Myocyte (in vitro differentiated cells): ENCODE data around the gene MBD3L2. TPM values are rescaled to one million over a fixed set of nuclear protein-coding genes. Genes with fewer than 3 reads are reported as not detected.
"Not testable (repeated sequence)": the region's sequence is repeated elsewhere in the genome, so short reads cannot be mapped to it uniquely, and the experiment has no call there.

Experiments used
- DNase-seq: peaks from one replicate; pipeline ENCODE4 v3.0.0-alpha.2; 2012; ENCODE audit warnings: low read depth
- total RNA-seq: library from RNA; depleted of rRNA; stranded (reverse); fragments of >200 nt; gene quantifications from 2 replicates; pipeline ENCODE4 v1.2.3, GENCODE V29; 2014

Gene MBD3L2
- total RNA-seq, 1 donor from 2014 or later = not detected

GRCh38 chr19:7059977-7060376 lies 10.9 kb downstream of the MBD3L2 start:
- not testable (repeated sequence) for DNase-seq

DNA sequence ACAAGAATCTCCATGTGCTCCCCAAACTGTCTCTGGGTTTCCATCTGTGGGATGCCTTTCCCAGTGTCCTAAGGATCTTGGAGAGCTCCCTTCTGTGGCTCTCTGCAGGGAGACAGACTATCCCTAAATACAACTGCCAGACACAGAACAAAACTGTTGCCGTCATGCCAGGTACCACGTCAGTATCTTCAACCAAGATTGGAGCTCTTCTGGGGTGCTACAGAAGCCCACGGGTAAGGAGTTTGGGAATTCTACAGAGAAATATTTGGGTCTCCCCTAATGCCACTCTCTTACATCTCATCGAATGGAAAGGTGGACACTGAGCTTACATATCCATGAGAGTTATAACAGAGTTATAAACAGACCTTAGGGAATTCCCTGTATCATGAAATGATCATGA lies 14.2 kb downstream of the MBD3L2 start:
- DNase-seq = peak; percentile 13

DNA sequence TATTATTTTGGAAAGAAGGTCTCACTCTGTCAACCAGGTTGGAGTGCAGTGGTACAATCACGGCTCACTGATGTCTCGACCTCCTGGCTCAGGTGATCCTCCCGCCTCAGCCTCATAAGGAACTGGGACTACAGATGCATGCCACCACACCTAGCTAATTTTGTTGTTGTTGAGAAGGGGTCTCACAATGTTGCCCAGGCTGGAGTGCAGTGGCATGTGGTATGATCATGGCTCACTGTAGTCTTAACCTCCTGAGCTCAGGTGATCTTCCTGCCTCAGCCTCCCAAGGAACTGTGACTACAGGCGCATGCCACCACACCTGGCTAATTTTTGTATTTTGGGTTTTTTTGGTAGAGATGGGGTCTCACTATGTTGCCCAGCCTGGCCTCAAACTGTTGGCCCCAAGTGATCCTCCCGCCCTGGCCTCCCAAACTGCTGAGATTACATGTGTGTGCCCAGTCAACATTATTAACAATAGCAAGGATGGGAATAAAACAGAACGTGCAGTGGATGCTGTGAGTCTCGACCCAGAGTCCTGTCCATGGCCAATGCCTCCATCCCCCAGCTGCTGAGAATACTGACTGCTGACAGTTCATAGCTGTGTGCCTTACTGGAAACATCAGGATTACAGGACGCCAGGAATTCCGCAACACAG lies 14.8 kb downstream of the MBD3L2 start:
- DNase-seq = no peak

GRCh38 chr19:7067122-7067521 lies 18.0 kb downstream of the MBD3L2 start:
- not testable (repeated sequence) for DNase-seq

DNA sequence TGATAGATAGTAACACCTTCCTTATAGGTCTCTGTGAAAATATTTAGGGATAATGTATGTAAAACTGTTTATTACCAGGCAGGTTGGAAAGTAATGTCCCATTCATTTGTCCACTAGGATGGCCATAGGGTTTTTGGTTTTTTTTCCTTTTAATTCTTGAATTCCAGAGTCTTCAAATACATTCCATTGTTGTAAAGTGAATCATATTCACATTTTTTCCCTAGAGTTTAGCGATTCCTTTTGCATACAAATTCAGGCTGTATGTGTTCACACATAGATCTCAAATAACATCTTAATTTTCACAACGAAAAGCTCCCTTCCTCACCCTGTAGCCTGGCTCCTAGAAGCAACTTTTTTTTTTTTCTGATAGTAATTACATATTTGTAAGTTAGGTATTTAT lies 18.6 kb downstream of the MBD3L2 start:
- peak; percentile 5 for DNase-seq

GRCh38 chr19:7068599-7068998 lies 19.5 kb downstream of the MBD3L2 start:
- no peak for DNase-seq

- peak; percentile 98 for DNase-seq
These were observed 20.2 kb downstream of the MBD3L2 start, which contains the start of gene ZNF557 for GRCh38 chr19:7069042-7069903. ZNF557 (plus strand) TSS chr19:7069703; CDS start chr19:7075075, 5,372 bp downstream.

- no peak for DNase-seq
These were observed 20.7 kb downstream of the MBD3L2 start for GRCh38 chr19:7069904-7070226.

DNA sequence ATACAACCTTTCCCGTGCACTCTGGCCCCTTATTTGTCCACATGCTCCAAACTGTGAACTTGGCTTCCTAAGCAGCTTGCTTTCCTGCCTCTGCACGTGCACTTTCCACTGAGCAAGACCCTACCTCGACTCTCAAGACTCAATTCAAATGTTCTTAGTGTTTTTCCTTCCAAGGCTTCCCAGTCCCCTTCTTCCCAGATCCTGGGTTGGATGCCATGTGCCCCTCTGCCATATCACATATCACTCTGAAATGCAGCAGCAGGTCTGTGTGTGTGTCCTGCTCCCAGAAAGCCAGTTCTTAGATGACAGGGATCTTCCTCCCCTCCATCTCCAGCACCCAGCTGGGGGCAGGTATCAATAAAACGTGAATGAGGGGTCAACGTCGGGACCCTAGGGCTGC lies 23.4 kb downstream of the MBD3L2 start:
- DNase-seq = no peak

DNA sequence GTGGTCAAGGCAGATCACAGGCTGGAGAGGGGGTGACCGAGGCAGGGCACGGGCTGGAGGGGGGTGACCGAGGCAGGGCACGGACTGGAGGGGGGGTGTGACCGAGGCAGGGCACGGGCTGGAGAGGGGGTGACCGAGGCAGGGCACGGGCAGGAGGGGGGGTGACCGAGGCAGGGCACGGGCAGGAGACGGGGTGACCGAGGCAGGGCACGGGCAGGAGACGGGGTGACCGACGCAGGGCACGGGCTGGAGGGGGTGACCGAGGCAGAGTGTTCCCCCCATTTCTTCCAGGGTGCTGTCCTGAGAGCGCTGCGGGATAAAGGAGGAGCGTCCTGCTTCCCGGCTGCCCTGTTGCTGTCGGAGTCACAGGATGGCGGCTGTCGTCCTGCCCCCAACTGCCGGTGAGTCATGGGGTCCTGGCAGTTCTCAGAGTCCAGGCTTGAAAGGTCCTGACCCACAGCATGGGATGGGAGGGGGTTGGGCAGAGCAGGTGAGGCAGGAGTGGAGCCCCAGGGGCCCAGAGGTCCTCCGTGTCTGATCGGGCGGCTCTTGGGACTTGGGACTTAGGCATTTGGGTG lies 25.7 kb downstream of the MBD3L2 start:
- no peak for DNase-seq

DNA sequence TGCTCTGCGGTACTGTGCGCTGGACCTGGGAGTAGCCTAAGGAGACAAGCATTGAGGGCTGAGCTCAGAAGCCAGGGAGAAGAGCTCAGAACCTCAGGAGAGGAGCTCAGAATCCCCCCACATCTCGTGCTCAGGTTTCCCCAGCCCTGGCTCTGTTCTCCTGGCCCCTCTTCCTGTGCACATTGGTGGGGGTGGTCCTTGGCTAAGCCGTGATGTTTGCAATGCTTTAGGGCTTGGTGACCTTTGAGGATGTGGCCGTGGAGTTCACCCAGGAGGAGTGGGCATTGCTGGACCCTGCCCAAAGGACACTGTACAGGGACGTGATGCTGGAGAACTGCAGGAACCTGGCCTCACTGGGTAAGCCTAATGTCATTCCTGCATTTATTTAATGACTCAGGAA lies 27.0 kb downstream of the MBD3L2 start:
- no peak for DNase-seq

- DNase-seq = no peak
These were observed 28.9 kb downstream of the MBD3L2 start for GRCh38 chr19:7078008-7078407.

GRCh38 chr19:7083076-7083956 lies 34.2 kb downstream of the MBD3L2 start:
- DNase-seq = no peak

DNA sequence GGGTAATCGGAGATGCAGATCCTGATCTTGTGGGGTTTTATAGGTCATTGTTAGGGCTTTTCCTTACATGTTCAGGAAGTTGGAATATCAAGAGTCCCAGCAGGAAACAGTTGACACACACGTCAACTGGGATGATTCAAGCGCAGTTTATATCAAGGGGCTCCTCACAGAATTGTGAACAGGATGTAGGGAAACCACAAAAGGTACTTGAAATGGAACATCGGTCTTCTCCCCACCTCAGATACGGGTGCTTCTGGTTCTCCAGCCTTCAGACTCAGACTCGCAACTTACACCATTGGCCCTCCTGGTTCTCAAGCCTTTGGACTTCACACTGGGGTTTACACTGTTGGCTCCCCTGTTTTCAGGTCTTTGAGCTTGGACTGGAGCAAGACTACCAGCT lies 39.9 kb downstream of the MBD3L2 start:
- no peak for DNase-seq

GRCh38 chr19:7098096-7098495 lies 49.0 kb downstream of the MBD3L2 start:
- no peak for DNase-seq

- DNase-seq = peak; percentile 94
These were observed 49.8 kb downstream of the MBD3L2 start for GRCh38 chr19:7098701-7099596.

- no peak for DNase-seq
These were observed 50.4 kb downstream of the MBD3L2 start for GRCh38 chr19:7099597-7099921.
